Measurements from ENCODE around the gene HOXD11.

Gene HOXD11

GRCh38 chr2:176127774-176128072 is 20.6 kb downstream of the HOXD11 start:
- H3K4me2 ChIP-seq (ENCODE audit: low read length): no peak overlapping the region

GRCh38 chr2:176128172-176128981 is 21.3 kb downstream of the HOXD11 start:
- no peak overlapping the region for H2AFZ ChIP-seq (ENCODE audit: low read length)
- no peaks in the 10 kb centered on the region for H3K4me1 ChIP-seq (ENCODE audit: insufficient read depth, low read length, severe bottlenecking)
- H3K9me2 ChIP-seq (ENCODE audit: low read depth, low read length): no peaks in the 10 kb centered on the region
- H3K4me2 ChIP-seq (ENCODE audit: low read length): no peak overlapping the region
- no peaks in the 10 kb centered on the region for H3K36me3 ChIP-seq (ENCODE audit: insufficient read depth, low read length)
- H3K27me3 ChIP-seq (ENCODE audit: insufficient read depth, low read length): no peaks in the 10 kb centered on the region; the same call in none of the 2 replicates
- no peak overlapping the region for H3K9ac ChIP-seq (ENCODE audit: low read length)
- no peak overlapping the region for H3K27ac ChIP-seq (ENCODE audit: low read depth, low read length, poor library complexity, severe bottlenecking)
- H4K20me1 ChIP-seq (ENCODE audit: insufficient read depth, low read length): no peaks in the 10 kb centered on the region
- H3K79me2 ChIP-seq (ENCODE audit: insufficient read depth, low read length): no peaks in the 10 kb centered on the region
- H3K9me3 ChIP-seq (ENCODE audit: low read length): no peaks in the 10 kb centered on the region
- no peak for TF ChIP-seq CTCF (IDR thresholded peaks at IDR 0.05; ENCODE audit: low read length)
- TF ChIP-seq EZH2 (IDR thresholded peaks at IDR 0.05; ENCODE audit: borderline replicate concordance, low read length): no peak
- H3K4me3 ChIP-seq (ENCODE audit: low read depth, low read length, poor library complexity, severe bottlenecking): no peak overlapping the region
- H3F3A ChIP-seq (ENCODE audit: insufficient read depth, low read length): no peaks in the 10 kb centered on the region

More at GRCh38 chr2:176127774-176128072, 20.6 kb downstream of the HOXD11 start:
- TF ChIP-seq CTCF (IDR thresholded peaks at IDR 0.05; ENCODE audit: low read length): no peak
- no peaks in the 10 kb centered on the region for H3K79me2 ChIP-seq (ENCODE audit: insufficient read depth, low read length)
- no peaks in the 10 kb centered on the region for H3K4me1 ChIP-seq (ENCODE audit: insufficient read depth, low read length, severe bottlenecking)
- H3K9me2 ChIP-seq (ENCODE audit: low read depth, low read length): no peaks in the 10 kb centered on the region
- H2AFZ ChIP-seq (ENCODE audit: low read length): no peak overlapping the region
- no peak overlapping the region for H3K9ac ChIP-seq (ENCODE audit: low read length)
- no peak overlapping the region for H3K4me3 ChIP-seq (ENCODE audit: low read depth, low read length, poor library complexity, severe bottlenecking)
- no peaks in the 10 kb centered on the region for H3K9me3 ChIP-seq (ENCODE audit: low read length)
- H3K36me3 ChIP-seq (ENCODE audit: insufficient read depth, low read length): no peaks in the 10 kb centered on the region
- no peaks in the 10 kb centered on the region for H4K20me1 ChIP-seq (ENCODE audit: insufficient read depth, low read length)
- H3K27ac ChIP-seq (ENCODE audit: low read depth, low read length, poor library complexity, severe bottlenecking): no peak overlapping the region
- no peaks in the 10 kb centered on the region for H3F3A ChIP-seq (ENCODE audit: insufficient read depth, low read length)
- H3K27me3 ChIP-seq (ENCODE audit: insufficient read depth, low read length): no peaks in the 10 kb centered on the region; the same call in none of the 2 replicates

GRCh38 chr2:176128982-176129796 is 22.1 kb downstream of the HOXD11 start, which contains the start of gene HOXD8:
TSS of gene HOXD8 (plus strand) at chr2:176129705. CDS start at chr2:176130367, 662 bp downstream.
- Histone ChIP-seq H3K36me3 (ENCODE audit: insufficient read depth, low read length) (no peaks in the 10 kb centered on the region), H3K9me3 (ENCODE audit: low read length) (no peaks in the 10 kb centered on the region), H3K4me2 (ENCODE audit: low read length) (no peak within 1 kb of the TSS), H2AFZ (ENCODE audit: low read length) (no peak within 1 kb of the TSS), H3K79me2 (ENCODE audit: insufficient read depth, low read length) (no peaks in the 10 kb centered on the region), H3K9ac (ENCODE audit: low read length) (no peak within 1 kb of the TSS), H3F3A (ENCODE audit: insufficient read depth, low read length) (no peaks in the 10 kb centered on the region), H3K9me2 (ENCODE audit: low read depth, low read length) (no peaks in the 10 kb centered on the region), H4K20me1 (ENCODE audit: insufficient read depth, low read length) (no peaks in the 10 kb centered on the region), H3K4me3 (ENCODE audit: low read depth, low read length, poor library complexity, severe bottlenecking) (no peak within 1 kb of the TSS), H3K4me1 (ENCODE audit: insufficient read depth, low read length, severe bottlenecking) (no peaks in the 10 kb centered on the region), H3K27me3 (ENCODE audit: insufficient read depth, low read length) (no peaks in the 10 kb centered on the region; the same call in none of the 2 replicates), H3K27ac (ENCODE audit: low read depth, low read length, poor library complexity, severe bottlenecking) (no peak within 1 kb of the TSS)
- TF ChIP-seq EZH2 (IDR thresholded peaks at IDR 0.05; ENCODE audit: borderline replicate concordance, low read length) (no peak), CTCF (IDR thresholded peaks at IDR 0.05; ENCODE audit: low read length) (no peak)
